Hematopoietic multipotent progenitor cell treated with erythropoietin and hydrocortisone succinate and interleukin-3 and kit ligand, for 6 days (in vitro differentiated cells): ENCODE data around the gene RRP1B.
"Not testable (repeated sequence)": the region's sequence is repeated elsewhere in the genome, so short reads cannot be mapped to it uniquely, and the experiment has no call there.

ENCODE experiments used
- DNase-seq: peaks from one replicate; pipeline ENCODE4 v3.0.0-alpha.2; 2015

RRP1B gene

DNA sequence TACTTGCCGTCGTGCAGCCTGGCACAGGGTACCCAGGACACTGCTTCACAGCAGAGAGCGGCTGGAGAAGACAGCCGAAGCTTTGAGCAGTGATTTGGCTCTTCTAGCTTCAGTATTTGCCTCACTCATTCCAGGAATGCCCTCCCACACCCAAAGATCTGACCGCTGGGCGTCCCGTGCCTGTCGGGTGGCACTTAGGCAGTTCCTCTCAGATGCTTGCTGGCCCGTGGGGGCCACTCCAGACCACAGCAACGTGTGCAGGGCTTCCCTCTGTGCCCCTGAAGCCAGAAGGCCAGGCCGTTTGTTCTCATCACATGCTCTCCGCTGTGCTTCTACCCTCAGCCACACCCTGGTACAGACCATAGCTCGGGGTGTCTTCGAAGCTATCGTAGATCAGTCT is 17.0 kb downstream of the RRP1B start:
- DNase-seq = no peak

DNA sequence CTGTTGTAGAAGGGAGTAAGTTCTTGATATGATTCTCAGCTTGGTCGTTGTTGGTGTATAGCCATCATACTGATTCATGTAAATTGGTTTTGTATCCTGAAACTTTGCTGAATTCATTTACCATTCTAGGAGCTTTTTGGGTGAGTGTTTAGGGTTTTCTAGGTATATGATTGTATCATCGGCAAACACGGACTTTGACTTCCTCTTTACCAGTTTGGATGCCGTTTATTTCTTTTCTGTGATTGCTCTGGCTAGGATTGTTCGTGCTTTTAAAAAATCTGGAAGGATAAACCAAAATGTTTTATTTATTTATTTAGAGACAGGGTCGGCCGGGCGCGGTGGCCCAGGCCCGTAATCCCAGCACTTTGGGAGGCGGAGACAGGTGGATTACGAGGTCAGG is 20.6 kb downstream of the RRP1B start:
- no peak for DNase-seq

DNA sequence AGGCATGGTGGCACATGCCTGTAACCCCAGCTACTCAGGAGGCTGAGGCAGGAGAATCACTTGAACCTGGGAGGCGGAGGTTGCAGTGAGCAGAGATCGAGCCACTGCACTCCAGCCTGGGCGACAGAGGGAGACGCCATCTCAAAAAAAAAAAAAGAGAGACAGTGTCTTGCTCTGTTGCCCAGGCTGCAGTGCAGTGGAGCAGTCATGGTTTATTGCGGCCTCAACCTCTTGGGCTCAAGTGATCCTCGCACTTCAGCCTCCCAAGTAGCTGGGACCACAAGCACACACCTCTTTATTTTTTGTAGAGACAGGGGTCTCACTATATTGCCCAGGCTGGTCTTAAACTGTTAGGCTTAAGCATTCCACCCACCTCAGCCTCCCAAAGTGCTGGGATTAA is 21.1 kb downstream of the RRP1B start:
- DNase-seq = not testable (repeated sequence)

DNA sequence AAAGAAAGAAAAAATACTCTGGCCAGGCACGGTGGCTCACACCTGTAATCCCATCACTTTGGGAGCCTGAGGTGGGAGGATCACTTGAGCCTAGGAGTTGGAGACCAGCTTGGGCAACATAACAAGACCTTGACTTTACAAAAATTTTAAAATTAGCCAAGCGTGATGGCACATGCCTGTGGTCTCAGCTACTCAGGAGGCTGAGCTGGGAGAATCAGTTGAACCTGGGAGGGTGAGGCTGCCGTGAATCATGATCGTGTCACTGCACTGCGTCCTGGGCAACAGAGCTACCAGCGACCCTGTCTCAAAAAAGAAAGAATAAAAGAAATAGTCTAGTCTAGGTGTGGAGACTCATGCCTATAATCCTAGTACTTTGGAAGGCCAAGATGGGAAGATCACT is 22.3 kb downstream of the RRP1B start:
- no peak for DNase-seq

DNA sequence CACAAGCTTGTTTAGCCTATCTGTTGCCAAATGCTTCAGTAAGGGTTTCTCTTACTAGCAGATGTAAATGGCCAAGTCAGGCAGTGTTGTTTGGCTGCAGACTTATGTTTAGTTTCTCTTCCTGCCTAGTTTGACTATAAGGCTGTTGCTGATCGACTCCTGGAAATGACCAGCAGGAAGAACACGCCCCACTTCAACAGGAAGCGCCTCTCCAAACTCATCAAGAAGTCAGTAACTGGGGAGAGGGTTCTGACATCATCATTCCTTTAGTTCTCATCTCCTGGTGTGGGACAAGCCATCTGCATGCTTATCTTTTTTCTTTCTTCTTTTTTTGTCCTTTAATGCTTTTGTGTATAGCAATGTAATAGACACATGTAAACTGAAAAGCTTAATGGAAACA is 25.1 kb downstream of the RRP1B start:
- DNase-seq = no peak

DNA sequence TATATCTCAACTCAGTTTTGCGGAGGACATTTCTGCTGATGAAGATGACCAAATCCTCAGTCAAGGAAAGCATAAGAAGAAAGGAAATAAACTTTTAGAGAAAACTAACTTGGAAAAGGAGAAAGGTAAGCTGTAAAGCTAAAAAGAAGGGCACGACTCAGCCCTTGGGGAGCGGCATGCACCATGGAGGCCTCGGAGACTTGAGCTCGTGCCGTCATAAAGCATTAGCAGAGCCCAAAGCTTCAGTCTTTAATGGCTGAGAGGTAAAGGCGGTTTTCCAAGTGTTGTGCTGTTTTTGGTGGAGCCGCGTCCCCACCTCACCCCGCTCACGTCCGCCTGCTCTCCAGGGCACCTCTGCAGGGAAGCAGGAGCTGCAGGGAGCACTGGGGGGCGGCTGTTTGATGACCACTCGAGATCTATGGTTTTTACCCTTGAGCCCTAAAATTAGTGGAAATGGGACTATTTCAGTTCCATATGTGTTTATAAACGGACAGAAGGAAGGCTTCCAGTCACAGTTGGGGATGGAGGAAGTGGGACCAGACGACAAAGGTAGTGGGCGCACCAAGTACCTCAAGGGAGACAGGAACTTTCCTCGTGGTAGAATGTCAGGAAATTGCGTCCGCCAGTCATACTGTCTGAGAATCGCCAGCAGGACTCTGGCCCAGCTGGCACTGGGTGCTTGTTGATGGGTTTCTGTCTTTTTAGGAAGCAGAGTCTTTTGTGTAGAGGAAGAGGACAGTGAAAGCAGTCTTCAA is 27.6 kb downstream of the RRP1B start:
- no peak for DNase-seq

DNA sequence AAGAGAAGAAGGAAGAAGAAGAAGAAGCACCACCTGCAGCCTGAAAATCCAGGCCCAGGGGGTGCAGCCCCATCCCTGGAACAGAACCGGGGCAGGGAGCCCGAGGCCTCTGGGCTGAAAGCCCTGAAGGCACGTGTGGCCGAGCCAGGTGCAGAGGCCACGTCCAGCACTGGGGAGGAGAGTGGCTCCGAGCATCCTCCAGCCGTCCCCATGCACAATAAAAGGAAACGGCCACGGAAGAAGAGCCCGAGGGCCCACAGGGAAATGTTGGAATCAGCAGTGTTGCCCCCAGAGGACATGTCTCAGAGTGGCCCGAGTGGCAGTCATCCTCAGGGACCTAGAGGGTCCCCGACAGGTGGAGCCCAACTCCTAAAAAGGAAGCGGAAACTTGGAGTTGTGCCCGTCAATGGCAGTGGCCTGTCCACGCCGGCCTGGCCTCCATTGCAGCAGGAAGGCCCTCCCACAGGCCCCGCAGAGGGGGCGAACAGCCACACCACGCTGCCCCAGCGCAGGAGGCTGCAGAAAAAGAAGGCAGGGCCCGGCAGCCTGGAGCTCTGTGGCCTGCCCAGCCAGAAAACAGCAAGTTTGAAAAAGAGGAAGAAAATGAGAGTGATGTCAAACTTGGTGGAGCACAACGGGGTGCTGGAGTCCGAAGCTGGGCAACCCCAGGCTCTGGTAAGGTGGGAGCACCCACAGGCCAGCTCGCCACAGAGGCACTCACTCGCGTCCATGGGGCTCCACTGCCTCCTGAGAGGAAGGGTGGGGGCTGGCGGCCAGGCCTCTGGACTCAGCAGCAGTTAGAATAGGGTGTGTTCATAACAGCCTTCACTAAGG is 28.4 kb downstream of the RRP1B start:
- DNase-seq = no peak

DNA sequence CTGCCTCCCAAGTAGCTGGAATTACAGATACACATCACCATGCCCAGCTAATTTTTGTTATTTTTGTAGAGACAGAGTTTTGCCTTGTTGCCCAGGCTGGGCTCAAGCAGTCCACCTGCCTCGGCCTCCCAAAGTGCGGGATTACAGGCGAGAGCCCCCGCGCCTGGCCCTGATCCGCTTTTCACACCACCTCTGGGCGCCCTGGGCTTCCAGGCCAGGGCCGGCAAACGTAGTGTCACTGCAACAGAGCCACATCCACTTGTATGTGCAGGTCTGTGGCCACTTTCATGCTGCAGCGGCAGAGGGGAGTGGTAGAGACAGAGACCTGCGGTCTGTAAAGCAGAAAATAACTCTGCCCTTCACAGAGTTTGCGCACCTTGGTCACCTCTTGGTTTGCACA is 29.5 kb downstream of the RRP1B start:
- no peak for DNase-seq

DNA sequence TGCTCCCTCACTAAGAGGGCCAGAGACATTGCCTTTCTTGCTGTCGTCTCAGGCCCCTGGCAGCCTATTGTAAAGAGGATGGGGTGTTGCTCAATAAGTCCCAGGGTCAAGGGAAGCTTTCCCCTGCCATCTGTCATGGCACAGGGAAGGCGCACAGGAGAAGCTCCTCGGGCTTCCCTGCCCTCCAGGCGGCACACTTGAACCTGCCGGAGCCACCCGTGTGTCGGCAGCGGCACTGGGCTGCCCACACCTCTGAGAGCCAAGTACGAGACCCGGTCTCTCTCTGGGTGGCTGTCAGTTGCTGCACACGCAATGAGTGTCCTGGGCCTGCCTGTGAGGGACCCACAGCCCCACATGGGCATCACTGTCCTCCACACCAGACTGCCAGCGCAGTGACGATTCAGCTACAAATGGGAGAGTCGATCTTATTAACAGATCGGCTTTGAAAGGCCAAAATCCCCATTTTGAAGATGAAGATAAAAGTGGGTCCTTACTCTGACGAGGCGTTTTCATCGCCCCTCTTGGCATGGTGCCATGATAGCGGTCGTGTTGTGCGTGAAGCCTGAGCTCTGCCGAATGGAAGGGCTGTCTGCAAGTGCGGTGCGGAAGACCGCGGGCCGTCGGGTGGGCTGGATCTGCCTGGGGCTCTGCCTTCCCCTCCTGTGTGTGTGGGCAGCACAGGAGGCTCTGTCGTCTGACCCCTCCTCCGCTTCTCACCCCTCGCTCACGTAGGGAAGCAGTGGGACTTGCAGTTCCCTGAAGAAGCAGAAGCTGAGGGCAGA is 30.4 kb downstream of the RRP1B start:
- no peak for DNase-seq

DNA sequence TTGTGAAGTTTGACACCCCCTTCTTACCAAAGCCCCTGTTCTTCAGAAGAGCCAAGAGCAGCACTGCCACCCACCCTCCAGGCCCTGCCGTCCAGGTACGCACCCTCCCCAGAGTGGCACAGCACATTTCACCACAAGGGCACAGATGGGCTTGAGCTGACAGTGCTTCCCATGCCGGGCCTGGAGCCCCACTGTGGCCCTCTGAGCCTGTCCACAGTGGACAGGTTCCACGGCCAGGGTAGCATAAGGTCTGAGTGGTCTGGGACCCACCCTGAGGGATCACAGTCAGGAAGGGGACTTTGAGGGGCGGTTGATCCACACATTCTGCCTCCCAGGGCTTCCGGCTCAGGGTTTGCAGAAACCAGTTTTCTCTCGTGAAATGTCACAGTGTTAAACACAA is 31.0 kb downstream of the RRP1B start:
- no peak for DNase-seq

DNA sequence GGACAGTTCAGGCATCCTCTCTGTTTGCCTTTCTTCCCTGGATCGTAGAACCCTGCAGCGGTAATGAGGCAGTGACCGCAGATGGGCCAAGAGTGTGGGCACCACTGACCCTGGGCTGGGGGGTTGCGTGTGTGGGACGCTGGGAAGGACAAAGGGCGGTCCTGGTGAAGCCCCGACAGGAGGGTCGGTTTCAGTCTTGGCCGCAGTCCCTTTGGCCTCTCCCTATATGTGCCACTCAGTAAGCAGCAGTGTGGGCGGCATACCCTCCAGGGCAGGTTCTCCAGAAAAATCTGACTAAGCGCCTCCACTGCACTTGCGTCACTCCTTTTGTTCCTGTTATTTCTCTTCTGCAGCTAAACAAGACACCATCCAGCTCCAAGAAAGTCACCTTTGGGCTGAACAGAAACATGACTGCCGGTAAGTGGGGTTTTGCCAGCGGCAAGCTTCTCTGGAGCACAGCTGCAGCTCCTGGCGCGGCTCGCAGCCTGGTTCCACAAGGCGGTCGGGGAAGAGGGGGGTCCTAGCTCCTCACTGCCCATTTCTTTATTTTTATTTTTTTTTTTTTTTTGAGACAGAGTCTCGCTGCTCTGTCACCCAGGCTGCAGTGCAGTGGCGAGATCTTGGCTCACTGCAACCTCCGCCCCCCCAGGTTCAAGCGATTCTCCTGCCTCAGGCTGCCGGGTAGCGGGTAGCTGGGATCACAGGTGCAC is 31.9 kb downstream of the RRP1B start:
- no peak for DNase-seq

DNA sequence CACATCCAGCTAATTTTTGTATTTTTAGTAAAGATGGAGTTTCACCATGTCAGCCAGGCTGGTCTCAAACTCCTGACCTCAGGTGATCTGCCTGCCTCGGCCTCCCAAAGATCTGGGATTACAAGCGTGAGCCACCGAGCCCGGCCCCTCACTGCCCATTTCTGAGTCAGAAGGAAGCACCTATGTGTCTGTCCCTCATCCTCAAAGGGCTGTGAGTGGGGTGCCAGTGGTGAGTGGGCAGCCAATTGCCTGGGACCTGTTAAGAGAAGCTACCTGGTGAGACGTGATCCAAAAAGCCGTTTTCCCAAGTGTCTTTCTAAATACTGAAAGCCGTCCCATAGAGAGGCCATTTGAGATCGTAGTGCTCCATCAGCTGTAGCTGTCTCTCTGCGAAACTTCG is 32.4 kb downstream of the RRP1B start:
- no peak for DNase-seq

DNA sequence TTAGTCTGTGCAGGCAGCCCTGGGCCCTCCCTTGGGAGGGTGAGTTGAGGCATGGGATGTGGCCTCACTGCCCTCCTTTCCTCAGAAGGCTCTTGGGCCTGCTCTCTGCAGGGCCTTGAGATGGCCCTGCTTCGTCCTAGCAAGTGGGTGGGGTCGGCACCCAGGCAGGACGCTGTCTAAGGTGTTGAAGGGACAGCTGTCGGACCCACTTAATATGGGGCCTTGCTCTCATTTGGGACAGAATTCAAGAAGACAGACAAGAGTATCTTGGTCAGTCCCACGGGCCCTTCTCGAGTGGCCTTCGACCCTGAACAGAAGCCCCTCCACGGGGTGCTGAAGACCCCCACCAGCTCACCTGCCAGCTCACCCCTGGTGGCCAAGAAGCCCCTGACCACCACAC is 33.6 kb downstream of the RRP1B start:
- DNase-seq = no peak

DNA sequence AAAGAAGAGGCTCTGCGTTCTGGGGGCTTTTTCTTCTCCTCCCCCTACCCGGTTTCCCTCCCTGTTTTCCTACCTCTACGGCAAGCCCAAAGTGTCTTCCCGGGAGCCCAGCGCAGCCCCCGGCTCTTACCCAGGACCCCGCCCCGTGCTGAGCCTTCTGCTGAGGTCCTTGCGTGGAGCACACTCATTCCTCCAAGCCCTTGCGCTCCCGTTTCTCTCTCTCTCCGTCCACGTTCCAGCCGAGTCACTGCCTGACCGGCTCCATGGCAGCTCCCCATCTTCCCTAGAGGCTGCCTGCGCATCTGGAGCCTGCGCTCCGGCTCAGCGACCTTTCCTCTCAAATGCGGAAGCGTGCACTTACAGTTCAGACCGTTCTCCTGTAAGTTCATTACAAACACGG is 34.6 kb downstream of the RRP1B start:
- DNase-seq = no peak

DNA sequence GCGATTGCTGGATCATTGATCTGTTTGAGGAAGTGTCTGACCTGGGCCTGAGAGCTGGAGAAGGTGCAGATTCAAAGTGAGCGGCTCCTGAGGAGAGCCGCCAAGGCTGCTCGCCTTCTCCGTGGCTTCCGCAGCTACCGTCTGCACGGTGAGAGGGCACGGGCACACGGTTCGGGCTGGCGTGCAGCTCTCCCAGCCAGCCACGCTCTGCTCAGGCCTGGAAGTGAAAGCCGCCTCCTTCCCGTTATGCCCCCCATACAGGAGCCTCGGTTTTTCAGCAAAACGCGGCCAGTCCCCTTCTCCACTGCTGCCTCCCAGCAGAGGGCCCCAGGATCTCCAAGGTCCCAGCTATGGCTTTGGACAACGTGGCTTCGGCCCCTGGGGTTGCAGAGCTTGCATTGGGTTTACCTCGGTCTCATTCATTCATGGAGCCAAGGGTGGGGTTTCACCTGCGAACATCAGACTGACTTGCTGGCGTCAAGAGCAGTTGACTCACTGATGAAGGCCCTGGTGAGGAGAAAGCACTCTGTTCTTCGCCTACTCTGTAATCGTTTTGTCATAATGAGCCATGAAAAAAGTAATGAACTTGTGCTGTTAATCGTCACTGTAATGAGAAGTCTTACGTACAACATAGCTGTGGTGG is 35.2 kb downstream of the RRP1B start:
- DNase-seq = no peak

DNA sequence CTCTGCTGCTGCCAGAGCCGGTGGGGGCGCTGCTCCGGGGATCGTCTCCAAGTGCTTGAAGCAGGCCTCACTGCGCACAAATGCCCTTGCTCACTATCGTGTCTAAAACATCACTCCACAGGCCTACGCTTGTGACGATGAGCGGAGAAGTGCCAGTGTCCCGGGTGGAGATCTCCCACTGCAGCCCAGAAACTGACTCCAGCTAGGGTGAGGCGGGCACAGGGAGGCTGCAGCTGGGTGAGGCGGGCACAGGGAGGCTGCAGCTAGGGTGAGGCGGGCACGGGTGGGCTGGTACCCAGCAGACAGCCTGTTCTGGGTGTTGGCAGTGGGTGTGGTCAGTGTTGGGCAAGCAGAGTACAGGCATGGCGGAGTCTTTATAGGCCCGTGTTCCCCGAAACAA is 36.9 kb downstream of the RRP1B start:
- DNase-seq = no peak

DNA sequence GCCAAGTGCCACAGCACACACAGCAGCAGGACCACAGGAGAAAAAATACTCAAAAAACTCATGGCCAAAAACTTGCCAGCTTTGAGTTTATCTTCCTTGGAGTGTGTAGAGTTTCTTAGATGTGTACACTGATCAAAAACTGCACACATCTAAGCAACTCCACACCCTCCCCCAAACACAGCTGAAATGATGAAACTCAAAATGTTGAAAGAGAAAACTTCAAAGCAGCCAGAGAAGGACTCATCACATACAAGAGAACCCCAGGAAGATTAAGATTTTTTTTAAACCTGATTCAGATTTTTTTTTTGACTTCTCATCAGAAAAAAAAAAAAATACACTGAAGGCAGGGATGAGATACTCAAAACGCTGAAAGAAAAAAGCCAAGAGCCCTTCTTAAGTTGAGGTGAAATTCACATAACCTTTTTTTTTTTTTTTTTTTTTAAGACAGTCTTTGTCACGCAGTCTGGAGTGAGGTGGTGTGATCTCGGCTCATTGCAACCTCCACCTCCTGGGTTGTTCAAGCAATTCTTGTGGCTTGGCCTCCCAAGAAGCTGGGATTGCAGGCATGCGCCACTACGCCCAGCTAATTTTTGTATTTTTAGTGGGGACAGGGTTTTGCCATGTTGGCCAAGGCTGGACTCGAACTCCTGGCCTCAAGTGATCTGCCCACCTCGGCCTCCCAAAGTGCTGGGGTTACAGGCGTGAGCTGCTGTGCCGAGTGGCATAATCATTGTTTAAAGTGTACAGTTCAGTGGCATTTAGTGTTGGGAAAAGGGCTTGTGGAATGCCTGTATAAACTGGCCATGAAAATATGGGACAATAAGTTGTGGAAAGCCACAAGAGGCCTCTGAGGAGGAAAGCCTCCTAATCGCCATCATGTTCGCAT is 38.6 kb downstream of the RRP1B start:
- no peak for DNase-seq

DNA sequence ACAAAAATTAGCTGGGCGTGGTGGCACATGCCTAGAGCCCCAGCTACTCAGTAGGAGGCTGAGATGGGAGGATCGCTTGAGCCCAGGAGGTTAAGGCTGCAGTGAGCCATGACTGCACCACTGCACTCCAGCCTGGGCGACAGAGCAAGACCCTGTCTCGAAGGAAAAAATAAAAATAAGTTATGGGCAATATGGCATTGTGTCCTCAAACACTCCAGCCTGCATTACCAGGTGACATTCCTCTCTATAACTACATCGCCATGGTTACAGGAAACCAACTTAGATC is 40.1 kb downstream of the RRP1B start:
- not testable (repeated sequence) for DNase-seq

DNA sequence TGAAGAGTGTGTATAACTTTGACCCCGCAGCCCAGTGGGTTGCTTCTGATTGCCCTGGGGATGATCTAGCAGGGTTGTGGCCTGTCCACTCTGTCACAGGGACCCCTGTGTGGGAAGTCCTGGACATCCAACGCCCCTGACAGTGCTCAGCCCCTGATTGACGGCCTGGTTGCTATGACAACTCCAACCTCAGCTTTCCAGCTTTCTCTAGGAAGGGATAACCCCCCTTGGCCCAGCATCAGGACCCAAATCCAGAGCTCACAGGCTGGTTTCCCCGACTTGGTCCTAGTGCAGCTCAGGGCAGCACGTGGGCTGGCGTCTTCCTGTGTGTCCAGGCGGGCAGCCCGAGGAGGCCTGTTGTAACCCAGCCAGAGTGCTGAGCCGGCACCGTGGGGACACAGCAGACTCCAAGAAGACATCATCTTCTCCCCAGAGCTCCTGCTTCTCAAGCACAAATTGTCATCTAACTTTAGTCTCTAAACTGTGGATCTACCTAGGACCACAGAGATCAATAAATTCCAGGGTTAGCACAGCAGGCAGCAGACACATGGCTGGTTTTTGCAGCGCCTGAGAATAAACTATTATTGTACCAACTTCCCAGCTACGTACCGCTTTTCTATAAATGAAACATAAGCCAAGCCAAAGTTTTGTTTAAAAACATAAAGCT is 40.7 kb downstream of the RRP1B start:
- no peak for DNase-seq

DNA sequence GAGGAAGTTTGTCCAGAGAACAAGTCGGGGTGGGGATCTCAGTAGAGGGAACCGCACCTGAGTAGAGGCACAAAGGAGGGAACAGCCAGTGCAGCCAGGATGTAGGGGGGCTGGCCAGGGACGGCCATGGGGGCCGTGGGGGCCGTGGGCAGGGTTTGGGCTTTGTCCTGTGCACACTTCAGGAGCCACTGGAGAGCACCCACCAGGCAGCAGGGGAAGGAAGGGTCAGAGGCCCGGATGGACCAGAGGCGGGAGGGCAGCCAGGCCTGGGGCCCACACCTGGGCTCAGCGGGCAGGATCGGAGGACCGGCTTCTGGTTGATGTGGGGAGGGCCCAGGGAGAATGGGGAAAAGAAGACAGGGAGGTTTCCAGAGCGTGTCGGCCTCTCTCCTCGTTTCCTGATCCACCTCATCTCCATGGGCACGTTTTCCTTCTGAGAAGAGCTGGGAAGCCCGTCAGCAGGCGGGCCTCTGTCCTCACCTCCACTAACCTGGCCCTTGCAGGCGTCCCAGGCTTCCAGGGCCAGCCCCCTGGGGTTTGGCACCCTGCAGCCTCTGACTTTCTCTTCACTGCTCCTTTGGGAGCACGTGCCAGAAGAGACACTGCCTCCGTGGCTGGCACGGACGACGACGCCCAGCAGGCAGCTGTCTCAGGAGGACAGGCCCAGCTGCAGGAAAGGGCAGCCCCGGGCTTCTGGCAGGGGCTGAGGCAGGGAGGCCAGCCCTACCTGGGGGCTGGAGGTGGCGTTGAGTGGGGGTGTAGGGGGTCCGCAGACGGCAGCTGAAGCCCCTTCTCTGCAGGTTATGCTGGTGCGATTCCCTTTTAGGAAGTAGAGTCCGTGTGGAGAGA is 42.8 kb downstream of the RRP1B start:
- DNase-seq = no peak

DNA sequence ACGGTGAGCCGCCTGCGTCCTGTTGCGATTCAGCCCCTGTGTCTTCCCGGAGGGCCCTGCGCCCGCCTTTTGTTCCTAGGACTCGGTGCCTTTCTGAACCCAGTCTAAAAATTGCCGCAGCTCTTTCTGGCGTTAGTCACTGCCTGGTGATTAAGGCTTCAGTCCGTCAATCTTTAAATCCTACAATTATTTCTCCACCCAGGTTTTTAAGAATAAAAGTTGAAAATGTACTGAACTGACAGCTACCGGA is 43.4 kb downstream of the RRP1B start:
- no peak for DNase-seq
